Suppressor macrophage (primary cell): Measurements from ENCODE around the gene PLA2G2C.
A peak's percentile ranks its signal among the peaks of the same experiment; 100 is the strongest.
"Not testable (repeated sequence)": the region's sequence is repeated elsewhere in the genome, so short reads cannot be mapped to it uniquely, and the experiment has no call there.

Source experiments
- DNase-seq, 4 experiments: peaks; one replicate each; pipeline ENCODE4 v3.0.0-alpha.2; 2020 to 2022

PLA2G2C gene

GRCh38 chr1:20151906-20152598 is 34.3 kb downstream of the PLA2G2C start:
- DNase-seq, result peak; percentile 77 to 88 (median 85)

GRCh38 chr1:20150969-20151368 is 35.3 kb downstream of the PLA2G2C start:
- DNase-seq, result no peak

GRCh38 chr1:20150326-20150705 is 36.0 kb downstream of the PLA2G2C start:
- no peak for DNase-seq

DNA sequence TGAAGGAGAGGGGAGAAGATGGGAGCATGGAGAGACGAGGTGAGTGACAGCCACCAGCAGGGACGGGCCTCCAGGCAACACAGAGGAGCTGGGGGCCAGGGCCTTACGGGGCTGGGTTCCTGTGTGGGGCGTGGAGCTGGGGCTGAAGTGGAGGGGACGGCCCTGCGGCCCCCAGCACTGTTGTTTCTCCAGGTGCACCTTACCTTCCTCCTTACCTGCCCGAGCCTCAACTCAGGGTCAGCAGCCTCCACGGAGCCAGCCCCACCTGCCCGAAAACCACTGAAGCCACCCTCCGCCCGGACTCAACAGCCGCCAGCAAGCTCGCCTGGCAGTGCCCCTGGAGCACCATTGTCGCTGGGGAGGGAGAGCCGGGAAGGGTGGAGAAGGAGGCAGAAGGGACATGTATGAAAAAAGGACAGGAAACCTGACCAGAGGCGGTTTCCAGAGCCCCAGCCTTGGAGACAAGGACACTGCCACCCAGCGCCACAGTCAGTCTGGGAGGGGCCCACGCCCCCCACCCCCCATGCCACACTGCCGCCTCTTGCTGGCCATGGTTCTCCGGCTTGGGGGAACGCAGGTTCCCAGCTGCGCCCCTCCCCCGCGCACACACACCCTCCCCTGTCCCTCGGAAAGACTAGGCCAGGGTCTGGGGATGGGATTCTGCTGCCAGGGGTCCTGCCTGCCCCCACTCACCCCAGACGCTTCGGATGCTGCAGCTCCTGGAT is 36.6 kb downstream of the PLA2G2C start:
- no peak for DNase-seq

DNA sequence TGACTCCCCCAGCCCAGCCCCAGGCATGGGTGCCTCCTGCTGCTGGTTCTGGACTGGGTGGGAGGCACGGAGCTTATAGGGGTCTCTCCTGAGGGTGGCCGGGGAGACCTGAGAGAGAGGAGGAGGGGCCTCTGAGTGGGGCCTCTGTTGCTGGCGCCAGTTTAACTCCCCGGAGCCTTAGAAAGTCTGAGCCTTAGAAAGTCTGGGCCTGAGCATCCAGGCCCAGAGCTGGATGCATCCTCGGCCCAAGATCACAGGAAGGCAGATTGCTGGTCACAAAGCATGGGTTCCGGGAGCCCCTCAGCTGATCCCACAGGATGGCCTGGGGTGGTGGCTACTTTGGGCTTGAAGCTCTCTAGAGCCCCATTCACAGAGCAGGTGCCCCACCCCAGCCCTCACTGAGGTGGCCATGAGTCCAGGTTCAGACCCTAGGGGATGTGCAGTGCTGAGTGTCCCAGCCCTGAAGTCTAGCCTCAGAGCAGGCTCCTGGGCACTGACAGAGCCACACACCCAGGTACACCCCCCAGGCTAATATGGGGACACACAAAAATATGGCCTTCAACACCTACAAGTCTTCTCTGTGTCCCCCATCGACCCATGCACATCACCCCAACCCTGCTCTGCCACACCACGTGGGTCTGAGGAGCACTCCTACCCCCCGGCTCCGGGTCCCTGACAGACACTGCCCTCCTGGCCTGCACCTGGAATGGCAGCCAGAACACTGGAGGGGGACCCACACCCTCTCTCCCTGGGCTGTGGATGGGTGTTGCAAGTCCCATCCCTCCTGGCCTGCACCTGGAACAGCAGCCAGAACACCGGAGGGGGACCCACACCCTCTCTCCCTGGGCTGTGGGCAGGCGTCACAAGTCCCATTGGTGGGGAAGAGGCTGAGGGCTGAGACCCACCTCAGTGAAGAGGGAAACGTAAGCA is 37.5 kb downstream of the PLA2G2C start:
- no peak for DNase-seq

GRCh38 chr1:20147846-20148570 is 38.3 kb downstream of the PLA2G2C start:
- DNase-seq, result no peak

DNA sequence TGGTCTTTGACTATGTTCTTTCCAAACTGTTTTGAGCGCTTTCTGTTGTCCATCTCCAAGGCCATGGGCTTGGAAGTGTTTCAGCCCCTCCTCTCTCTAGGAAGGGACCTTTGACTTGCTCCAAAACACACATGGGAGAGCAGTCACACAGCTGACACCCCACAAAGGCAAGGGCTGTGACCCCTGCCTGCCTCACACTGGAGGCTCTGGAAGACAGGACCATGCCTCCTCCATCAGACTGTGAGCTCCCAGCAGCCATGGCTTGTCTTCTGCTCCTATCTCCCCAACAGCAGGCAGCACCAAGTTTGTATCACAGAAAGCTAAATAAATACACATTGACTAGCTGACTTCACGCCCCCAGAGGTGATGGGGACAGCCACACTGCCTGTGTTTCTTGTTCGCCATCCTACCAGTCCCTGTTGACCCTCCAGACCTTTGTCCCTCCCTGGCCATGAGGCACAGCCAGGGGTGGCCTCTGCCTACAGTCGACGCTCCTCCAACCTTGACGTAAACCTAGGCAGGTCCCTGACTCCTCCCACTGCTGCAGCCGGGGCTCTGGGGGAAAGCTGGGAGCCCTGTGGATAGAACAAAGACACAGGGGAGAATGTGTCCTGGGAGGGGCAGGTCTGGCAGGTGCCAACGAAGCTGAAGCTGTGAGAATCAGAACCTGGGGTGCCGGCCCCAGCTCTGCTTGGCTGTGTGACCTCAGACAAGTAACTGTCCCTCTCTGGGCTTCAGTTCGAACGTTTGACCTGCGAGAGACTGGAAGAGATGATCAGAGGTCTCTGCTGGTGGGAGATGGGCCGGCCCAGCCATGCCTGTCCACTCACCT is 42.4 kb downstream of the PLA2G2C start:
- no peak for DNase-seq

- no peak for DNase-seq
These were observed 43.0 kb downstream of the PLA2G2C start for GRCh38 chr1:20143318-20143717.

GRCh38 chr1:20142001-20142710 is 44.2 kb downstream of the PLA2G2C start:
- DNase-seq, result no peak

GRCh38 chr1:20141466-20141865 is 44.9 kb downstream of the PLA2G2C start:
- DNase-seq, result no peak

DNA sequence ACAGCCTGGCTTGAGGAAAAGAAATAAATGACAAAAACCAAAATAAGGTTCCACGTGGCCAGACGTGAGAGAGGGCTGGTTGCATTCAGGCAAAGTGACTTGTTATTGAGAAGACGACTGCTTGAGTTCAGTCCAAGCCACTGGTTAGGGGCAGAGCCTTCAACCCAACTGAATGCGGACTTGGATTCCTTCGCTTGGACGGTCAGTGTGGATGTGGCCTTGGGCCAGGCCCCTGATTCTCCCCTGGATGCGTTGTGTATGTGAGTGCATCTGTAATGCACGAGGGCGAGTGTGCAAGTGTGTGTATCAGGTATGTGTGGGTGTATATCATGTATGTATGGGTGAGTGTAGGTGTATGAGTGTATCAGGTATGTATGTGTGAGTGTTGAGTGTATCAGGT is 45.3 kb downstream of the PLA2G2C start:
- DNase-seq, result no peak

- no peak for DNase-seq
These were observed 46.3 kb downstream of the PLA2G2C start for GRCh38 chr1:20139776-20140612.

DNA sequence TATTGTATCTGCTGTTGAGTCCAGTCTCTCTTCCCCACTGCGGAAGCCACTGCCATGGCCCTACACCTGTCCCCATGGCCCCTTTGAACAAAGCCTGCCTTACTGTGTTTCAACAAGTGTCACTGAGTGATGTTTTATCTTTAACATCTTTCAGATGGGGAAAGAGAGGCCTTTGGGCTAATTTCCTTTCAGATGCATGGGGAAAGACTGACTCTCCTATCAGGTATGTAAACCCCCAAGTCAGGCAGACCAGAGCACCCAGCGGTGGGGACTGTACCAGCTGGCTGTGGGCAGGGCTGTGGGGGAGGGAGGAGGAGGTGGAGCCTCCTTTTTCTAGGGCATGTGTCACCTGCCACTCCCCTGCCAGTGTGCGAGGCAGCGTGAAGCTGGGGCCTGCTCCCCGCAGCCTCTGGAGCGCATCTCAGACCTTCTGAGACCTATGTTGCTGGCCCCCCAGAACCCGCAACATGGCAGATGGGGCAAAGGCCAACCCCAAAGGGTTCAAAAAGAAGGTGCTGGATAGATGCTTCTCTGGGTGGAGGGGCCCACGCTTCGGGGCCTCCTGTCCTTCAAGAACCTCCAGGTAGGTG is 47.3 kb downstream of the PLA2G2C start, which contains the start of gene PLA2G2F:
Gene PLA2G2F, plus strand, starts transcription at position 363 of the 590 bp plus-strand sequence. Its CDS starts 105 bp downstream, at position 468.
- no peak for DNase-seq

- DNase-seq, result no peak
These were observed 48.0 kb downstream of the PLA2G2C start for GRCh38 chr1:20138346-20138745.

DNA sequence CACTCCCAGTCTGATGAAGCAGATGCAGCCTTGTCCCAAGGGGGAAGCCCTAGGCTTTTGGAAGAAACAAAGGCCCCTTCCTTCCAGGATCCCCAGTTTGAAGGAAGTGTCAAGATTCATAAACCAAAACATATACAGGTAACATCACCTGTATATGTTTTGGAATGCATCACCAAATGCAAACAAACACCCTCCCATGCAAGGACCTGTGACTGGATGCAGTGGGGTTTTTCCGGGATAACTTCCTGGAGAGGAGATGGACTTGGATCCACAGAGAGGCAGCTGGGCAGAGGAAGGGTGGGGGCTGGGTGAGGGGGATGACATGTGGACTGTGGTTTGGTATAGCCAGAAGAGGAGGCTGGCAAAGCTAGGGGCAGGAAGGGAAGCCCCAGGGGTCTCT is 48.7 kb downstream of the PLA2G2C start:
- no peak for DNase-seq

GRCh38 chr1:20137055-20137454 is 49.3 kb downstream of the PLA2G2C start:
- DNase-seq, result no peak

DNA sequence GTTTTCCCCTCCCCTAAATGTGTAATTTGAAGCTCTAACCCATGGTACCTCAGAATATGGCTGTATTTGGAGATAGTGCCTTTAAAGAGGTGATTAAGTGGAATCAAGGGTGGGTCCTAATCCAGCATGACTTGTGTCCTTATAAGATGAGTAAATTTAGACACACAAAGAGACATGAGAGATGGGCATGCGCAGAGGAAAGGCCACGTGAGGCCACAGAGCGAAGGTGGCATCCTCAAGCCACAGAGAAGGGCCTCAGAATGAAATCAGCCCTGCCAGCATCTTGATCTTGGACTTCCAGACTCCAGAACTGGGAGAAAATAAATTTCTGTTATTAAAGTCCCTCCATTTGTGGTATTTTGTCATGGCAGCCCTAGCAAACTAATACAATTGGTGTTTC is 50.1 kb downstream of the PLA2G2C start:
- DNase-seq, result no peak

- DNase-seq, result no peak
These were observed 51.3 kb downstream of the PLA2G2C start for GRCh38 chr1:20134995-20135394.

- not testable (repeated sequence) for DNase-seq
These were observed 55.8 kb downstream of the PLA2G2C start for GRCh38 chr1:20130518-20130917.
